Mesodermal cell (in vitro differentiated cells): ENCODE measurements around the gene BMPR1A.

Experiments used
- H3K27ac ChIP-seq: 2 replicates; pipeline ENCODE4 v1.7.0; 2013; ENCODE audit warnings: mild to moderate bottlenecking, low read depth, low read length, moderate library complexity; ENCODE audit not compliant: severe bottlenecking
- H3K36me3 ChIP-seq: 2 replicates; pipeline ENCODE4 v1.7.1; 2013; ENCODE audit warnings: mild to moderate bottlenecking, low read length, moderate library complexity; ENCODE audit not compliant: control insufficient read depth, insufficient read depth
- H3K4me1 ChIP-seq: one replicate; pipeline ENCODE4 v1.7.1; 2013; ENCODE audit warnings: mild to moderate bottlenecking, low read length; ENCODE audit not compliant: insufficient read depth, control insufficient read depth, poor library complexity, severe bottlenecking
- H3K4me3 ChIP-seq: 2 replicates; pipeline ENCODE4 v1.7.0; 2013; ENCODE audit warnings: low read length, control low read depth, mild to moderate bottlenecking; ENCODE audit not compliant: insufficient read depth, poor library complexity, severe bottlenecking; ENCODE audit errors: extremely low read depth
- H3K9me3 ChIP-seq: 2 replicates; pipeline ENCODE4 v1.7.1; 2013; ENCODE audit warnings: mild to moderate bottlenecking, low read length, moderate library complexity; ENCODE audit not compliant: control insufficient read depth
- WGBS, 2 experiments: methylation state at CpG; one replicate each; pipeline ENCODE4 v1.1.5; 2013; ENCODE audit warnings: missing lambda C conversion rate in 2 of 2; ENCODE audit not compliant: insufficient coverage in 2 of 2; 5-methylcytosine and 5-hydroxymethylcytosine counted together

BMPR1A gene

GRCh38 chr10:86763404-86763803, 7.0 kb downstream of the BMPR1A start:
- 100% methylated on average over 2 of the region's 5 CpGs for WGBS, 2 experiments
- Histone ChIP-seq H3K27ac (no peak overlapping the region), H3K4me3 (no peak overlapping the region), H3K9me3 (no peaks in the 10 kb centered on the region), H3K36me3 (peaks cover 35% of the 10 kb centered on the region), H3K4me1 (no peaks in the 10 kb centered on the region)

GRCh38 chr10:86765548-86765947, 9.1 kb downstream of the BMPR1A start:
- WGBS, 2 experiments, result no CpG with 5 or more reads among the region's 2 CpGs
- peaks cover 2% of the 10 kb centered on the region for H3K4me1 ChIP-seq

GRCh38 chr10:86768412-86769062, 12.1 kb downstream of the BMPR1A start:
- H3K36me3 ChIP-seq, result peaks cover 7% of the 10 kb centered on the region
- no CpG with 5 or more reads among the region's 1 CpG for WGBS, 2 experiments
- H3K9me3 ChIP-seq, result no peaks in the 10 kb centered on the region
- no peak overlapping the region for H3K4me3 ChIP-seq
- H3K27ac ChIP-seq, result no peak overlapping the region
- peaks cover 2% of the 10 kb centered on the region for H3K4me1 ChIP-seq

More at GRCh38 chr10:86765548-86765947, 9.1 kb downstream of the BMPR1A start:
- no peak overlapping the region for H3K27ac ChIP-seq
- H3K36me3 ChIP-seq, result peaks cover 30% of the 10 kb centered on the region
- H3K9me3 ChIP-seq, result no peaks in the 10 kb centered on the region
- H3K4me3 ChIP-seq, result no peak overlapping the region

- H3K9me3 ChIP-seq, result no peaks in the 10 kb centered on the region
- H3K27ac ChIP-seq, result no peak overlapping the region
- H3K4me1 ChIP-seq, result peaks cover 13% of the 10 kb centered on the region
- no peak overlapping the region for H3K4me3 ChIP-seq
- no peaks in the 10 kb centered on the region for H3K36me3 ChIP-seq
- 94 to 96% methylated on average over 7 to 9 of the region's 10 CpGs for WGBS, 2 experiments
These were observed 13.6 kb downstream of the BMPR1A start for GRCh38 chr10:86769991-86770390.

- Histone ChIP-seq H3K4me3 (no peak overlapping the region), H3K36me3 (no peaks in the 10 kb centered on the region), H3K9me3 (no peaks in the 10 kb centered on the region), H3K27ac (no peak overlapping the region), H3K4me1 (peaks cover 18% of the 10 kb centered on the region)
- WGBS, 2 experiments, result 100% methylated on average over 1 of the region's 2 CpGs; no CpG with 5 or more reads in 1 of the 2 experiments
These were observed 14.1 kb downstream of the BMPR1A start for GRCh38 chr10:86770412-86770960.

GRCh38 chr10:86773498-86773897, 17.1 kb downstream of the BMPR1A start:
- H3K4me3 ChIP-seq, result no peak overlapping the region
- peaks cover 14% of the 10 kb centered on the region for H3K36me3 ChIP-seq
- H3K4me1 ChIP-seq, result peaks cover 25% of the 10 kb centered on the region
- H3K27ac ChIP-seq, result no peak overlapping the region
- H3K9me3 ChIP-seq, result no peaks in the 10 kb centered on the region
- 100% methylated on average over 1 of the region's 6 CpGs; no CpG with 5 or more reads in 1 of the 2 experiments for WGBS, 2 experiments

GRCh38 chr10:86775056-86775869, 18.8 kb downstream of the BMPR1A start:
- peaks cover 24% of the 10 kb centered on the region for H3K36me3 ChIP-seq
- peak overlapping the region; percentile 70 for H3K27ac ChIP-seq
- peaks cover 23% of the 10 kb centered on the region for H3K4me1 ChIP-seq
- no peaks in the 10 kb centered on the region for H3K9me3 ChIP-seq
- WGBS, 2 experiments, result 81 to 82% methylated on average over 6 of the region's 6 CpGs
- no peak overlapping the region for H3K4me3 ChIP-seq

GRCh38 chr10:86775870-86776180, 19.4 kb downstream of the BMPR1A start:
- Histone ChIP-seq H3K4me1 (peaks cover 23% of the 10 kb centered on the region), H3K36me3 (peaks cover 24% of the 10 kb centered on the region), H3K27ac (peak overlapping the region; percentile 70), H3K4me3 (no peak overlapping the region), H3K9me3 (no peaks in the 10 kb centered on the region)
- WGBS, 2 experiments, result 64 to 89% methylated on average over 2 of the region's 3 CpGs

GRCh38 chr10:86779220-86780017, 23.0 kb downstream of the BMPR1A start:
- Histone ChIP-seq H3K4me3 (no peak overlapping the region), H3K4me1 (peaks cover 17% of the 10 kb centered on the region), H3K36me3 (peaks cover 44% of the 10 kb centered on the region), H3K9me3 (no peaks in the 10 kb centered on the region), H3K27ac (no peak overlapping the region)
- 92 to 97% methylated on average over 2 to 5 of the region's 5 CpGs for WGBS, 2 experiments

- Histone ChIP-seq H3K4me1 (peaks cover 21% of the 10 kb centered on the region), H3K27ac (no peak overlapping the region), H3K36me3 (peaks cover 41% of the 10 kb centered on the region), H3K9me3 (peaks cover 6% of the 10 kb centered on the region), H3K4me3 (no peak overlapping the region)
- WGBS, 2 experiments, result no CpG with 5 or more reads among the region's 1 CpG
These were observed 26.4 kb downstream of the BMPR1A start for GRCh38 chr10:86782701-86783418.
